HuH-7 (cell line): ENCODE measurements around the gene SRPK2.

Experiments
- DNase-seq: peaks from one replicate; pipeline ENCODE4 v3.0.0; 2011; ENCODE audit warnings: low spot score

Gene SRPK2

DNA sequence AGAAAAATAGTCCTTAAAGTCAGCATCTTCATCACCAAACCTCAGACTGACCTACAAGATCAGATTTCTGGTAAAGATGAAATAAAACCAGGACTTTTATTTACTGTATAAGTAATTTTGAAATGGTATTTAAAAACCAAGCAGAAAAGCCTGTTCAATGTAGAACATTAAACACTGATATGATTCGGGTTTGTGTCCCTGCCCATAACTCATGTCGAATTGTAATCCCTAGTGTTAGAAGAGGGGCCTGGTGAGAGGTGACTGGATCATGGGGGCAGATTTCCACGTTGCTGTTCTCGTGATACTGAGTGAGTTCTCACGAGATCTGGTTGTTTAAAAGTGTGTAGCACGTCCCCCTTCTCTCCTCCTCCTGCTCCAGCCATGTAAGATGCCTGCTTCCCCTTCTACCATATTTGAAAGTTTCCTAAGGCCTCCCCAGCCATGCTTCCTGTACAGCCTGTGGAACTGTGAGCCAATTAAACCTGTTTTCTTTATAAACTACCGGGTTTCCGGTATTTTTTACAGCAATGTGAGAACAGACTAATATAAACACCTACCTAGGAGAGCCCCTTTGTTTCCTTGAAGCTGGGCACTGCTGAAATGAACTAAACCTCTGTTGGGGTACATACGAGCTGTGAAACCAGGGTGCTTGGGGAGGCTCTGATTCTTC is 254.6 kb downstream of the SRPK2 start:
- DNase-seq = no peak

DNA sequence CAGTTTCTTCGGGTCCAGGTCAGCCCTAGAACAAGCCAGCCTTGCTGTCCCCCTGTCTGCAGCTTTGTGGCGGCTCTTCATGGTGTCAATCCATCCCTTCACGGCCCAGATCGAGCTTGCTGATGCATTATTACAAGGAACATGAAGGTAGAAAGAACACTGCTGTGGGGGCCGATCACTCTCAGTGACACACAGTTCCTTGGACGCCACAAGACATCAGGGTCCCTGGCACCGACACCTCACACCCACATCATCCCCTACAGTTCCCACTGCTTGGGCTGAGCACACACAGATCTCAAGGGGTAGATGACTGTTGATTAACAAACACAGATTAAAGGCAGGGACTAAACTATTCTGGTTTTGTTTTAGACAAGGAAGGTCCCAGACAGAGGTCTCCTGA is 255.4 kb downstream of the SRPK2 start:
- no peak for DNase-seq

- DNase-seq = no peak
Measured at GRCh38 chr7:105132835-105133234, 255.9 kb downstream of the SRPK2 start.

- DNase-seq = no peak
Measured at GRCh38 chr7:105132335-105132734, 256.4 kb downstream of the SRPK2 start.

GRCh38 chr7:105131890-105132289 is 256.8 kb downstream of the SRPK2 start:
- DNase-seq = no peak

DNA sequence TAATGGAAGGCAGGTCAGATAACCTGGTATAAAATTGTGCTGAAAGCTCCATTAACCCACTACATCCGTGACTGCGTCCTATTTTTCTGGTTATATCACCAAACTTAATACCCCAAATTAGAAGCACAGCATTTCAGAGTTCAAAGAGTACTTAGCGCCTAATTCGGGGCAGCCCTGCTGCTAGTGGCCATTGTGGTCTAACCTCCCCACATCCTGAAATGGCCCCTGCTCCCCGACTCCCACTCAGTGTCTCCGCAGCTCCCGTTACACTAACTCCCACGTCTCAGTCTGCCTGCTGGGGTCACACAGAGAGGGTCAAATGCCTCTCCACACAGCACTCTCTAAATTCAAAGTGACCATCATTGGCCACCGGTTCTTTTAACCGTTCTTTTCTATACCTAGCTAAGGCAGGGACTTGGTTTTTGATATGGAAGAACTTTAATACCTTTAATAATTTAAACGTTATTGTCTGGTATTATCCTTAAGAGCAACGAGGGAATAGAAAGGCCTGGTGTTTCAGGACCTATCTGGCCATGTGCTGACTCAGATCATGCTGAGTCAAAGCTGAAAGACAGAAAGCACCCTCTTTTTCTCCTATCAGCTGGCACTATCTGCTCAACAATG is 257.6 kb downstream of the SRPK2 start:
- DNase-seq = no peak

DNA sequence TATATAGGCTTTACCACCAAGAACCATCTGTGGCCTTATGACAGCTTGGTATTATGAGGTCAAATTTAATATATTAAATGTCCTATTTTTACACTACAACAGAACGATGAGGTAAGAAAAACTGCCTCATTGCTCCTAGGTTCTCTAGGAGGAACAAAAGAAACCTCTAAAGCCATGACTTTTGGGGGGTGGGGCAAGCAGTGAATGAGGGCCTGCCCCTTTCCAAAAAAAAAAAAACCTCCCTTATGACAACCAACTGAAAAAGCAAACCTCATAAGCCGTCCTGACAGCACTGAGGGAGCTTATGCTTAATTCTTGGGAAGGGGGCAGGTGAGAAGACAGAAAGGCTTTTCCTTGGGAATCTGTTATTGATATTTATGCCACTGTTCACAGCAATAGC is 258.1 kb downstream of the SRPK2 start:
- no peak for DNase-seq

DNA sequence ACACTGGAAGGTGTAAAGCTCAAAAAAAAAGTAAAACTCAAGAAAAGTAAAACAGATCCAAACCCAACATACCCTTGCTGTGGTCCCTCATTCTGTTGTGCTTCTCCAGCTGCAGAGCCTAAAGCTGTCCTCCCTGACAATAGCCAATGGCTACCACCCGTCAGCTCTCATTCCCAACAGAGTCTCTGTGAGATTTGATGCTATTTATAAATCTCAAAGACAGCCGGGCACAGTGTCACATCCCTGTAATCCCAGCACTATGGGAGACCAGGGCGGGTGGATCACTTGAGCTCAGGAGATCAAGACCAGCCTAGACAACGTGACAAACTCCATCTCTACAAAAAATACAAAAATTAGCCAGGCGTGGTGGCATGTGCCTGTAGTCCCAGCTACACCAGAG is 258.7 kb downstream of the SRPK2 start:
- no peak for DNase-seq

- DNase-seq = no peak
Measured at GRCh38 chr7:105127179-105127578, 261.5 kb downstream of the SRPK2 start.

DNA sequence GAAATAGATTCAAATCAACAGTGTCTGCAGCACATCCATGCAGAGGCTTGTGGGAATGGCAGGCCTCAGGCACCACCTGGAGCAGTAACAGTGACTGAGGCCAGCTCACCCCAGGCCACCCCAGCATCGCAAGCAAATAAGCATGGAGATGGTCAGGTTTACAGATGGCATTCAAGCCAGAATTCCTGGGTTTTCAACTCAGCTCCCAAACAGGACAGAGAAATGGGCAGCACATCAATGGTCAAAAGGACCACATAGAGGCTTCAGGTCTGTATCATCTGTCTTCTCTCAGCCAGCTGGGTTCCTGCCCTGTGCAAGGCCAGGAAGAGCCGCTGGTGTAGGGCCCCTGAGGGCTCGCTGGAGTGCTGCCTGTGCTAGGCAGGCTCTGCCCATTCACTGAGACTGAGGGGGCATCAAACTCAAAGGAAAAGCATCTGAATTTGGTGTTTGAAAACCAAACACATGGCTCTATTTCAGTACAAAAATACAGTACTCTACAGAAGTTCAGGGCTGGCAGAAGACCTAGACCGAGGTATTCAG is 262.2 kb downstream of the SRPK2 start:
- DNase-seq = no peak

GRCh38 chr7:105125745-105126144 is 263.0 kb downstream of the SRPK2 start:
- DNase-seq = no peak

GRCh38 chr7:105122619-105123018 is 266.1 kb downstream of the SRPK2 start:
- no peak for DNase-seq

GRCh38 chr7:105118612-105119600 is 269.8 kb downstream of the SRPK2 start:
- no peak for DNase-seq

GRCh38 chr7:105112440-105113418 is 276.0 kb downstream of the SRPK2 start:
- no peak for DNase-seq

GRCh38 chr7:105107458-105107857 is 281.3 kb downstream of the SRPK2 start:
- no peak for DNase-seq

DNA sequence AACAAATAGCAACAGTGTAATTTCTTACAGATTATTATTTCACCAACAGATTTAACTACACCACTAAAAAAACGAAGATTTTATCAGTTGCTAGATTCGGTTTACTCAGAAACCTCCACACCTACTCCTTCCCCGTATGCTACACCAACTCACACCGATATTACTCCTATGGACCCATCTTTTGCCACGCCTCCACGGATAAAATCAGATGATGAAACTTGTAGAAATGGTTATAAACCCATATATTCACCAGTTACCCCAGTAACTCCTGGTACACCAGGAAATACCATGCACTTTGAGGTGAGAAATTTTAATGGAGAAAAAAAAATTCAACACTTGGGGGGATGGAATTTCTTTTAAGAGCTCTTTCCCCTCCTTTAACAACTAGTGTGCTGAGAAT is 282.2 kb downstream of the SRPK2 start:
- DNase-seq = no peak

- no peak for DNase-seq
Measured at GRCh38 chr7:105105579-105105978, 283.1 kb downstream of the SRPK2 start.

DNA sequence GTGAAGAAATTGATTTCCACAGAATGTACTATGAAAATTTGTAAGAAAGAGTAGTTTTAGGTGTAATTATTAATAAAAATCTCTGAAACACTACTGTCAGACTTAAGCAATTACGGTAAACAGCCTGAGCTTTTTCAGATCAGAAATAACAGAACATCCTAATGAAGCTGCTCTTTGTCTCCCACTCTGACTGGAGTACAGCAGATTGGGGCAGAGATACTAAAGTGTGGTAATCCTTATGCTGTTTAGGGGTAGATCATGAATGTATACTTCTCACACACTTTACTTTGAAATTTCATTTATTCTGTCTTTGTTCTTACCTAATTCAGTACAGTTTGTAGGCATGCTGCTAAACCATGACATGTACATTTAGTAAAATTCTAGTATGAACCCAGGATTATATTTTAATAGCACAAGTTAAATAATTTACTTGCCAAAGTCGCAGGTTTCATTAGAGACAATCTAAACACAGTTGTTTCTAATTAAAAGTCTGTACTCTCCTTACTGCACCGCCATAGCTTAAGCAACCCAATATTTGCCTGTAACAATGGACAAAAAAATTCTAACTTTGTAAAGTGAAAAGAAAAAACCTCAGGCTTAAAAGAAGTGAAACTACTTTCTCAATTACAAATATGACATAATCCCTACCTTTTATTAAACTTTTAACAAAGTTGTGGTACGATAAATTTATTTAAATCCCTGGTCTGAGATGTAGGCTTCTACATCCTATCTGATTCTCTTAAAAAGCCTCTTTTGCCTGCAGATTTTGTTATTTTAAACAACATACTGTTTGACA is 286.0 kb downstream of the SRPK2 start:
- DNase-seq = no peak

- no peak for DNase-seq
Measured at GRCh38 chr7:105101864-105102263, 286.9 kb downstream of the SRPK2 start.

DNA sequence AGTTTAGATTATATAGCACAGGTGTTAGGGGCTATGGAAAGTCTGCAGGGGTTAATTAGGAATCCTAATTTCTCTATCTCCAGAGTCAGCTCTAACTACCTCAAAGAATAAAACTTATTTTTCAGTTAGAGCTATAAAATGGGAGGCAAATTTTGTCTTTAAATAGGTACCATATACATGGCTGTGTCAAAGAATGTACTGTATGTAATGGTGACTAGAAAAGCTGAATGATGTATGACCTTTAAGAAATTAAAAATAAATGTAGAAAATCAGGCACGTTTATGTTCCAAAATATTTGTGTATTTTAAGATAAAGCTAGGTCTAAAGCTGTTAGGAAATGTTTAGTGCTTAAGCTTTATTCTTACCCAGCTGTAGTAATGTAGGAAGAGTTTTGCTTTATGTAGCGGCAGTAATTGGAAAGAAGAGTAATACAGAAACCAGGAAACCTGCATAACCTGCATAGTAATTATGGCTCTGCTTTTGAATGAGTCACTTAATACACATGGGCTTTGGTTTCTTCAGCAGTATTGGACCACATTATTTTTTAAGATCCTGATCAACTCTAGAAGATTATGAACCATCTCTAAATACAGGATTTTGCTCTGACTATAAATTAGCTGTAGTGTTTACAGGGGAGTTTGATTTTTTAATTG is 289.7 kb downstream of the SRPK2 start:
- DNase-seq = no peak
